ENCODE measurements around the gene RTL10.

GRCh38 chr22:19868333-19868732, 13.7 kb upstream of the RTL10 start:
- TF ChIP-seq CTCF (IDR thresholded peaks at IDR 0.05), result no peak
- TF ChIP-seq, protein P1, sequence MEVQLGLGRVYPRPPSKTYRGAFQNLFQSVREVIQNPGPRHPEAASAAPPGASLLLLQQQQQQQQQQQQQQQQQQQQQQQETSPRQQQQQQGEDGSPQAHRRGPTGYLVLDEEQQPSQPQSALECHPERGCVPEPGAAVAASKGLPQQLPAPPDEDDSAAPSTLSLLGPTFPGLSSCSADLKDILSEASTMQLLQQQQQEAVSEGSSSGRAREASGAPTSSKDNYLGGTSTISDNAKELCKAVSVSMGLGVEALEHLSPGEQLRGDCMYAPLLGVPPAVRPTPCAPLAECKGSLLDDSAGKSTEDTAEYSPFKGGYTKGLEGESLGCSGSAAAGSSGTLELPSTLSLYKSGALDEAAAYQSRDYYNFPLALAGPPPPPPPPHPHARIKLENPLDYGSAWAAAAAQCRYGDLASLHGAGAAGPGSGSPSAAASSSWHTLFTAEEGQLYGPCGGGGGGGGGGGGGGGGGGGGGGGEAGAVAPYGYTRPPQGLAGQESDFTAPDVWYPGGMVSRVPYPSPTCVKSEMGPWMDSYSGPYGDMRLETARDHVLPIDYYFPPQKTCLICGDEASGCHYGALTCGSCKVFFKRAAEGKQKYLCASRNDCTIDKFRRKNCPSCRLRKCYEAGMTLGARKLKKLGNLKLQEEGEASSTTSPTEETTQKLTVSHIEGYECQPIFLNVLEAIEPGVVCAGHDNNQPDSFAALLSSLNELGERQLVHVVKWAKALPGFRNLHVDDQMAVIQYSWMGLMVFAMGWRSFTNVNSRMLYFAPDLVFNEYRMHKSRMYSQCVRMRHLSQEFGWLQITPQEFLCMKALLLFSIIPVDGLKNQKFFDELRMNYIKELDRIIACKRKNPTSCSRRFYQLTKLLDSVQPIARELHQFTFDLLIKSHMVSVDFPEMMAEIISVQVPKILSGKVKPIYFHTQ (CRISPR knock-in tag; IDR thresholded peaks at IDR 0.05), result no peak
